ENCODE results near the gene TPRN. TPM values are rescaled to one million over a fixed set of nuclear protein-coding genes. Genes with fewer than 3 reads are reported as not detected.
A peak's percentile ranks its signal among the peaks of the same experiment; 100 is the strongest.
"Not testable (repeated sequence)": the region's sequence is repeated elsewhere in the genome, so short reads cannot be mapped to it uniquely, and the experiment has no call there.

TPRN gene, protein sequence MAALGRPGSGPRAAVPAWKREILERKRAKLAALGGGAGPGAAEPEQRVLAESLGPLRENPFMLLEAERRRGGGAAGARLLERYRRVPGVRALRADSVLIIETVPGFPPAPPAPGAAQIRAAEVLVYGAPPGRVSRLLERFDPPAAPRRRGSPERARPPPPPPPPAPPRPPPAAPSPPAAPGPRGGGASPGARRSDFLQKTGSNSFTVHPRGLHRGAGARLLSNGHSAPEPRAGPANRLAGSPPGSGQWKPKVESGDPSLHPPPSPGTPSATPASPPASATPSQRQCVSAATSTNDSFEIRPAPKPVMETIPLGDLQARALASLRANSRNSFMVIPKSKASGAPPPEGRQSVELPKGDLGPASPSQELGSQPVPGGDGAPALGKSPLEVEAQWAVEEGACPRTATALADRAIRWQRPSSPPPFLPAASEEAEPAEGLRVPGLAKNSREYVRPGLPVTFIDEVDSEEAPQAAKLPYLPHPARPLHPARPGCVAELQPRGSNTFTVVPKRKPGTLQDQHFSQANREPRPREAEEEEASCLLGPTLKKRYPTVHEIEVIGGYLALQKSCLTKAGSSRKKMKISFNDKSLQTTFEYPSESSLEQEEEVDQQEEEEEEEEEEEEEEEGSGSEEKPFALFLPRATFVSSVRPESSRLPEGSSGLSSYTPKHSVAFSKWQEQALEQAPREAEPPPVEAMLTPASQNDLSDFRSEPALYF
- total RNA-seq: 13.7 TPM

DNA sequence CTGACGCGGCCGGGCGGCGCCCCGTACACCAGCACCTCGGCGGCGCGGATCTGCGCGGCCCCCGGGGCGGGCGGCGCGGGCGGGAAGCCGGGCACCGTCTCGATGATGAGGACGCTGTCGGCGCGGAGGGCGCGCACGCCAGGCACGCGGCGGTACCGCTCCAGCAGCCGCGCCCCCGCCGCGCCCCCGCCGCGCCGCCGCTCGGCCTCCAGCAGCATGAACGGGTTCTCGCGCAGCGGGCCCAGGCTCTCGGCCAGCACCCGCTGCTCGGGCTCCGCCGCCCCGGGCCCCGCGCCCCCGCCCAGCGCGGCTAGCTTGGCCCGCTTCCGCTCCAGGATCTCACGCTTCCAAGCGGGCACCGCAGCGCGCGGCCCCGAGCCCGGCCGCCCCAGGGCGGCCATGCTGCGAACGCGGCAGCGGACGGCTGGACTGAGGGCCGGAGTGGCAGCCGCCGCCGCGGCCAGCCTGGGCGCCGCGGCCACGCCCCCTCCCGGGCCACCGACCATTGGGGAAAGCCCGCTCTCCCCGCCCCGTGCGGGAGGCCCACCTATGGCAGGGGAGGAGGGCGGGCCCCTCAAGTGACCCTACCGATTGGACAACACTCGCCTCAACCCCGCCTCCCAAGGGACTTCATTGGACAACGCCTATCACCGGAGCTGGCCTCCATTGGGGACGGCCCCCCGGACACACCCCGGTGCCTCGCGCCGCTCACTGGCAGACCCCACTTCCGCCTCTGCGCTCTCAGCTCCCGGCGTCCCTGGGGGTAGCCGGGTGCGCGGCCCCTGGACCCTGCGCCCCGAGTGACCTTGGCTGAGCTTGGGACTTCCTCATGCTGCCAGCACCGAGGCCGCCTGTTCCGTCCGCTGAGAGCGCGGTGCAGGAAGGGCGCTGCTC is at the start of gene TPRN:
Gene TPRN (minus strand): TSS at position 431 of the 894 bp plus-strand sequence. CDS start 30 bp downstream, at position 401.
- DNase-seq (ENCODE audit: low spot score) (peak; percentile 100), ATAC-seq (peak; percentile 81)

DNA sequence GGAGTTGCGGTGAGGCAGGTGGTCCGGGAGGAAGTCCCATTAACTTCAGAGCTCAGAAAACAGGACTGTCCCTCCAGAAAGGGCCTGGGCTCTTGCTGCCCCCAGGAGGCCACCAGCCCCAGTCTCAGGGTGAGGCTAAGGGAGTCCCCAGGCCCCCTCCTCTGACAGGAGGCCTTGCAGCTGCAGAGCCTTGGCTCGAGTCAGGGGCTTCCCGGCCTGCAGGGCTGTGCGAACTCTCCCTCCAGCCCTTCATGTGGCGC is 47.3 kb upstream of the TPRN start:
- no peak for DNase-seq (ENCODE audit: low spot score)
- ATAC-seq: no peak

DNA sequence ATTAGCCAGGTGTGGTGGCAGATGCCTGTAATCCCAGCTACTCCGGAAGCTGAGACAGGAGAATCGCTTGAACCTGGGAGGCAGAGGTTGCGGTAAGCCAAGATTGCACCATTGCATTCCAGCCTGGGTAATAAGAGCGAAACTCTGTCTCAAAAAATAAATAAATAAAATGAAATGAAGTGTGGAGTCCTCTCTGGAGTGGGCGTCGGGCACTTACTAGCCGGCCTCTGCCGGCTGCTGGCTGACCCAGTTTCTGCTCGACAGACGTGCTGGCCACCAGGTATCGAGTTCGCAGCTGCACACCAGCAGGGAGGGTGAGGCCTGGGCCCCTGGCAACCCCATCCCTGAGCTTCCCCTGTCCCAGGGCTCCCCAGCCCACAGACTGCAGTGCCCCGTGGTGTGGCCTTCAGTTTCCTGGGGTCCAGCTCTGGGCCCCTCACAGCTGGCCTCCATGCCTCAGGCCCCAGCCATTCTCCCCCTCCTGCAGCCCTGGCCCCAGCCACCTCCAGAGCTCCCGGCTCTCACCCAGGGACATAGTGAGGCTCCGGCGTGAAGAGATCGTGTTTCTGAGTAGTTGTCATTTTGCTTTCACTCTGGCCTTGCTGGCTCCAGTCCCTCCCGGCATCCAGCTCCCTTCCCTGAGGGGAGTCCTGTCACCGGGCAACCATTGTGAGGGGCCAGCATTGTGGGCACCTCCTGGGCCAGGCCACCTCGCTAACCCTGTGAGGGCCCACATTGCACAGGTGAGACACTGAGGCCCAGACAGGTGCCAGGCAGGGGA is 46.8 kb upstream of the TPRN start:
- DNase-seq (ENCODE audit: low spot score) (no peak), ATAC-seq (peak; percentile 43)

DNA sequence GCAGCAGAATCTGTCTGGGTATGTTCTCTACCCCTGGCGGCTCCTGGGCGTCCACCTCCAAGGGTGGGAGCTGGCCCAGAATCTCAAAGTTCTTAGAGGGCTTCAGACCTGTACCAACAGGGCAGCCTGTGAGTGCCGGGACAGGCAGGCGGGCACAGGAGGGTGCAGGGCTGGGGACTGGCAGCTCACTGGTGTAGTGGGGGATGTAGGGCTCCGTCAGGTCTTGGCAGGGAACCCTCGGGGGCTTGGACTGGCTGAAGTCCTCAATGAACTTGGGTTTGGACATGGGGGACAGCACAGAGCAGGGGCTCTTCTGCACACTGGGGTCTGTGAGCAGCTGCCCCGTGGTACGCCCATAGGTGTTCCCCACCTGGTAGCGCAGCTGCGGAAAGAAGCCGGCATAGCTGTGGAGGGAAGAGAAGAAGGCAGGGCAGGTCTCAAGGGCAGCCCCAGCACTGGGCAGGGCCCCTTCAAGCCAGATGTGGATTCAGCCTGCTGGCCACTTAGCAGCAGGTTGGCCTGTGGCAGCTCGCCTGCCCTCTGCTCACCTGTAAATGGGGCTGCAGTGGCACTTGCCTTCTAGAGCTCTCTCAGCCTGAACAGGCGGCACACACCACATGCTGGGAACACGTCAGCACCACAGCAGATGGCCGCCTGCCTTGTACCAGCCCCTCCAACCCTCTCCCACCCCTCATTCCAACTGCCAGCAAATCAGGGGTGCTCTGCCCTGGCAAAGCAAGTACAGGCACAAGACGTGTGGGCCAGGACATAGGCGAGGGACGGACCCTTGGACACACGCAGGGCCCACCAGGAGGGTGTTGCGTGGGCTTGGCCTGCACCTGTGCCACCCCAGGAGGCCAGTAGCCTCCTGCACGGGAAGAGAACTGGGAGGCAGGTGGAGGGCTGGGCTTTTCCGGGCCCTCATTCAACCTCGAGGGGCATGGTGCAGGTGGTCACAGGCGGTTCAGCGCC is 45.2 kb upstream of the TPRN start:
- ATAC-seq (no peak), DNase-seq (ENCODE audit: low spot score) (no peak)

DNA sequence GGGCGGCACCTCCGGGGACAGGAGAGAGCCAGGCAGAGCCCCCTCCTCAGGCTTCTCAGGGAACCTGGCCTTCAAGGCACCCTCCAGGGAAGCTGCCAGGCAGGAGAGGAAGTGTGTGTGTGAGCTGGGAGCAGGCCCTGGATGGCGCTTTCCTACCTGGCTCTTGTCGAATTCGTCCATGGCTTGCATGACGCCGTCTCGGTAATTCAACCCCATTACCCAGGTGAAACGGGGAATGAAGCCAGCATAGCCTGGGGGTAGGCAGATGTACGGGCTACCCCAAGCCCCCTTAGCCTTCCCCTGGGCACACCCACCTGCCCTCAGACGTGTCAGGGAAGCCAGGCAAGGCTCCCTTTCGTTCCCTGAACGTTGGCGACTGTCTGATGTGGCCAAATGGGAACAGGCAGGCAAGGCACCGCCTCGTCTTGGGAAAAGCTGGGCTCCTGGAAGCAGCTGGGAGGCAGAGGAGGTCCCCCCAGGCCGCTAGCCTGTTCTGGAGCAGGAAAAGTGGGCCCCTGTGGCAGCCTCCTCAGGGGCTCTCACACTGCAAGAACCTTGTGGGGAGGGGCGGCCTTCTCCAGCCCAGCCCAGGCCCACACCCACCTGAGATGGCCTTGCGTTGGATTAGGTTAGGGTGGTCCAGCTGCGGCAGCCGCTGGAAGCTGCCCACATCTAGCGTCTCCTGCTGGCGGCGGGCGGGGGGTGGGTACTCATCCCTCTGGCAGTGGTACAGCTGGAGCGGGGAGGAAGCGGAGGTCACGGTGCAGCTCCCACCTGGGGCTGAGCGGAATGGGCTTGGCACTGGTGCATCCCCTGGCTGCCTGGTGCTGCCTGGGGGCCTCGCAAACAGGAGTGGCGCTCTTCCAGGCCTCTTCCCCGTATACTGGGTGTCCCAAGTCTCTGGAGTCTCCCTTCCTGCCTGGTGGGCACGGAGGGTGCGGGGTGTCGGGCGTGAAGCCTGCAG is 44.2 kb upstream of the TPRN start:
- DNase-seq (ENCODE audit: low spot score) (no peak), ATAC-seq (no peak)

DNA sequence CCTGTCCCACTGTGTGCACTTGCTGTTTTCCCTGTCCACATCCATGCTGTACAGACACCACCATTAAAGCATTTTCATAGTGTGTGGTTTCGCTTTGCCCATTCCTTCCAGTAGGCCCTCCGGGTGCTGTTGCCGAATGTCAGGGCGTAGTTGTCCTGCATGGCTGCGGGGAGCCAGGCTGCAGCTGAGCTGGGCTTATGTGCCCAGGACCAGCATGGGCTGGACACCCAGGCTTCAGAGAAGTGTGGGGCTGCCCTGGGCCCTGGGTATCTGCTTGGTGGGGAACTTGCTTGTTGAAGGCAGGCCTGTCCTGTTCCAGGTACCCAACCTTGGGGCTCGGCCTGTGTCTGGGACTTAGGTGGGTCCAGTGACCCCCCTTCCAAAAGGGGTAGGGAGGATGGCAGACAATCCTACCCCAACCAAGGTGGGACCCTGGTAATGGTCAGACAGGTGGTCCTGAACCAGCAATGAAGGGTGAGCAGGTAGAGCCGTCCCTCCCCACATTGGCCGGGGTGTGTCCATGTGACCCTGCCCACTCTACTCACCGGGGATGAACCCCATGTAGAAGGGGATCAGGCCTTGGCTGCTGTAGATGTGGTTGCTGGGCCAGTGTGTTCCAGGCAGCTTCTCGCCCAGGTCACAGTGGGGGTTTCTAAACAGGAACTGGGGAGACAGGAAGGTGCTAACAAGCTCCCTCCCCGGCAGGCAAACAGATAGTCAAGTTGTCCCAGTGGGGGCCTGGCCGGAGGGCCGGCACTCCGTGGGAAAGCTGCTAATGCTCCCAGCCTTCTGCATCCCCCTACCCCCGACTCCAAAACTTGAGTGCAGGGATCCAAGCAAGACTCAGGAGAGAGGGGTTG is 43.3 kb upstream of the TPRN start:
- no peak for ATAC-seq
- no peak for DNase-seq (ENCODE audit: low spot score)

DNA sequence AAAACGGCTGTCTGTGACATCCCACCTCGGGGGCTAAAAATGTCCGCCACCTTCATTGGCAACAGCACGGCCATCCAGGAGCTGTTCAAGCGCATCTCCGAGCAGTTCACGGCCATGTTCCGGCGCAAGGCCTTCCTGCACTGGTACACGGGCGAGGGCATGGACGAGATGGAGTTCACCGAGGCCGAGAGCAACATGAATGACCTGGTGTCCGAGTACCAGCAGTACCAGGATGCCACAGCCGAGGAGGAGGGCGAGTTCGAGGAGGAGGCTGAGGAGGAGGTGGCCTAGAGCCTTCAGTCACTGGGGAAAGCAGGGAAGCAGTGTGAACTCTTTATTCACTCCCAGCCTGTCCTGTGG is 42.7 kb upstream of the TPRN start:
- not testable (repeated sequence) for ATAC-seq; DNase-seq (ENCODE audit: low spot score)

DNA sequence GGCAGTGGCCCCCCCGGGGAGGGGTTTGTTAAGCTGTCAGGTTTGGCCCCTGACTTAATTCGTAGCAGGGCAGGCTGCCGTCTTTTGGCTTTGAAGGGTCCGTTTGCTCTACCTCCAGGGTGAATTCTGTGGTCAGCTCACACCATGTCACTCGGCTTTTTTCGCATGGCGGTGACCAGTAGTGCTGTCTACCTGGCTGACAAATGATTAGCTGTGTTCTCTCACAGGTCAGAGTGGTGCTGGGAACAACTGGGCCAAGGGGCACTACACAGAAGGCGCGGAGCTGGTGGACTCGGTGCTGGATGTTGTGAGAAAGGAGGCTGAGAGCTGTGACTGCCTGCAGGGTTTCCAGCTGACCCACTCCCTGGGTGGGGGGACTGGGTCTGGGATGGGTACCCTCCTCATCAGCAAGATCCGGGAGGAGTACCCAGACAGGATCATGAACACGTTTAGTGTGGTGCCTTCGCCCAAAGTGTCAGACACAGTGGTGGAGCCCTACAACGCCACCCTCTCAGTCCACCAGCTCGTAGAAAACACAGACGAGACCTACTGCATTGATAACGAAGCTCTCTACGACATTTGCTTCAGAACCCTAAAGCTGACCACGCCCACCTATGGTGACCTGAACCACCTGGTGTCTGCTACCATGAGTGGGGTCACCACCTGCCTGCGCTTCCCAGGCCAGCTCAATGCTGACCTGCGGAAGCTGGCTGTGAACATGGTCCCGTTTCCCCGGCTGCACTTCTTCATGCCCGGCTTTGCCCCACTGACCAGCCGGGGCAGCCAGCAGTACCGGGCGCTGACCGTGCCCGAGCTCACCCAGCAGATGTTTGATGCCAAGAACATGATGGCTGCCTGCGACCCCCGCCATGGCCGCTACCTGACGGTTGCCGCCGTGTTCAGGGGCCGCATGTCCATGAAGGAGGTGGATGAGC is 42.0 kb upstream of the TPRN start:
- DNase-seq (ENCODE audit: low spot score) (no peak), ATAC-seq (no peak)

DNA sequence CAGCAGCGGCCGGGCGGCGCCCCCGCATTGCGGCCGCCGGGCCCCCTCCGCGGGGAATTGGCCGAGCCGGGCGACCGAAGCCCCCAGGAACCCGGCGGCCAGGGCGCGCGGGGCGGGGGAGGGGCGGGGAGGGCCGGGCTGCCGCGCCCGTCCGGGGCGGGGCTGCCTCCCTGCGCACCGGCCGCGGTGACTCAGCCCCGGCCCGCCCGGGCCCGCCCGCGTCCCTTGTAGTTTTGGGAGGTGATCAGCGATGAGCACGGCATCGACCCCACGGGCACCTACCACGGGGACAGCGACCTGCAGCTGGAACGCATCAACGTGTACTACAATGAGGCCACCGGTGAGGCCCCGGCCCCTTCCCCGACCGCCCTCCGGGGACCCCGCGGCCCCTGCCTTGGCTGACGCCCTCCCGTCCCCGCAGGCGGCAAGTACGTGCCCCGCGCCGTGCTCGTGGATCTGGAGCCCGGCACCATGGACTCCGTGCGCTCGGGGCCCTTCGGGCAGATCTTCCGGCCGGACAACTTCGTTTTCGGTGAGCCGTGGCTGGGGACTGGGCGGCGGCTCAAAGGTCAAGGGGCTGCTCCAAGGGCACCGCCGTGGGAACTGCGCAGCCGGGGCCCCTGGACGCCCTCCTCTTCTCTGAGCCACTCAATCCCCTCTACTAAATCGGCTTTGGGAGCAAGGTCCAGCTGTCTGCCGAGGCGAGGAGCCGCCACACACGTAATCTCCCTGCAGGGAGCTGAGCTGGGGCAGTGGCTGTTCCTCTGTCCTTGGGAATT is 41.1 kb upstream of the TPRN start:
- DNase-seq (ENCODE audit: low spot score) (peak; percentile 68), ATAC-seq (peak; percentile 25)

DNA sequence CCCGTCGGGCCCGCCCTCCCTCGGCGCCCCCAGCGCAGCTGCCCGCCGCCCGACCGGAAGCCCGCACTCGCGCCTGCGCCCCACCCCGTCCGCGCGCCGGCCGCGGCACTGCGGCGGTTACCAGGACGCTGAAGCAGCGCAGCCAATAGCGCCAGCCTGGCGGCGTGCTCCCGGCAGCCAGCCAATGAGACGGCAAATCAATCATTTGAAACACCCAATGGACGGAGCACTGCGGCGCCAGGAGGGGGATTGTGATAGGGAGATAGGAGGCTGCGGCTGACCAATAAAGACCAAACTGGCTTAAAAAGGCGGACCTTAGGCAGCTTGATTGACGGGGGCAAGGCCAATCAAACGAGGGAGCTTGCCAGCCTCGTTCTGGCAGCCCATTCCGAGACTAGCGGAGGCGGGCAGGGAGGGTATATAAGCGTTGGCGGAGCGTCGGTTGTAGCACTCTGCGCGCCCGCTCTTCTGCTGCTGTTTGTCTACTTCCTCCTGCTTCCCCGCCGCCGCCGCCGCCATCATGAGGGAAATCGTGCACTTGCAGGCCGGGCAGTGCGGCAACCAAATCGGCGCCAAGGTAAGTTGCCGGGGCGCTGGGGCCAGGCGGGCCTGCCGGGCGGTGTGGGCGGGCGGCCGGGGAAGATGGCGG is 40.4 kb upstream of the TPRN start, which contains the start of gene TUBB4B:
Gene TUBB4B (plus strand): TSS at position 447 of the 649 bp plus-strand sequence. CDS start 74 bp downstream, at position 521.
- DNase-seq (ENCODE audit: low spot score) (peak; percentile 100), ATAC-seq (peak; percentile 81)

DNA sequence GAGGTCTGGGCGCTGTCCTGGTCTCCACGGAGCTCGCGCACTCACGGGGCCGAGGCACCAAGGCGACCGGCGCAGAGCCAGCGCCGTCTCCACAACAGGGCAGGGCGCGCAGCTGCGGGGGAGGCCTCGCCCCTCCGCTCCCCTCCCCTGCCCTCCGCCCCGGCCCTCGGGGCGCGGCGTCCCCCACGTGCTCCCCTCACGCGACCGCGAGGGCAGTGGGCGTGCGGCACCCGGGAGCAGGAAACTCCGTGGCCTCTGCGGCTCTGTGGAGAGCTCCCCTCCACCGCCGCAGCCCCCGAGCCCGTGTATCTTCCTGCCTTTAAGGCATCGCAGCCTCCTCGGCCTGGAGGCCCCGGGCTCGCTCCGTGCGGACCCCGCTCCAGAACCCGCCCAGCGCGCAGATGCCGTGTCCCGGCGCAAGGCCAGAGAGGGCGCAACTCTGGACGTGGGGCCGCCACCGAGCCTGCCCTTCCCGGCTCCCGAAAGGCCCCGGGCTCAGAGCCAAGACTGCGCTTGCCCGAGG is 39.8 kb upstream of the TPRN start:
- DNase-seq (ENCODE audit: low spot score): peak; percentile 74
- peak; percentile 44 for ATAC-seq

DNA sequence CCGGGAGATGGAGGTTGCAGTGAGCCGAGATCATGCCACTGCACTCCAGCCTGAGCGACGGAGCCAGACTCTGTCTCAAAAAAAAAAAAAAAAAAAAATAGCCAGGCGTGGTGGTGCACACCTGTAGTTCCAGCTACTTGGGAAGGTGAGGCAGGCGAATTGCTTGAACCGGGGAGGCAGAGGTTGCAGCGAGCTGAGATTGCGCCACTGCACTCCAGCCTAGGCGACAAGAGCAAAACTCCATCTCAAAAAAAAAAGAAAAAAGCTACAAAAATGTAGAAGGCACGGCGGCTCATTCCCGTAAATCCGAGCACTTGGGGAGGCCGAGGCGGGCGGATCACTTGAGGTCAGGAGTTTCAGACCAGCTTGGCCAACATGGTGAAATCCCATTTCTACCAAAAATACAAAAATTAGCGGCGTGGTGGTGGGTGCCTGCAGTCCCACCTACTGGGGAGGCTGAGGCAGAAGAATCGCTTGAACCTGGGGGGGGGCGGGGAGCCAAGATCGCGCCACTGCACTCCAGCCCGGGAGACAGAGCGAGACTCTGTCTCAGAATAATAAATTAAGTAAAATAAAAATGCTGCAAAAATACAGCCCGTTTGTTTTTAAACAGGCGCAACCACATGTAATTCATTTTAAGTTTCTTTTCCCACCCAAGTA is 39.1 kb upstream of the TPRN start:
- not testable (repeated sequence) for DNase-seq (ENCODE audit: low spot score); ATAC-seq

DNA sequence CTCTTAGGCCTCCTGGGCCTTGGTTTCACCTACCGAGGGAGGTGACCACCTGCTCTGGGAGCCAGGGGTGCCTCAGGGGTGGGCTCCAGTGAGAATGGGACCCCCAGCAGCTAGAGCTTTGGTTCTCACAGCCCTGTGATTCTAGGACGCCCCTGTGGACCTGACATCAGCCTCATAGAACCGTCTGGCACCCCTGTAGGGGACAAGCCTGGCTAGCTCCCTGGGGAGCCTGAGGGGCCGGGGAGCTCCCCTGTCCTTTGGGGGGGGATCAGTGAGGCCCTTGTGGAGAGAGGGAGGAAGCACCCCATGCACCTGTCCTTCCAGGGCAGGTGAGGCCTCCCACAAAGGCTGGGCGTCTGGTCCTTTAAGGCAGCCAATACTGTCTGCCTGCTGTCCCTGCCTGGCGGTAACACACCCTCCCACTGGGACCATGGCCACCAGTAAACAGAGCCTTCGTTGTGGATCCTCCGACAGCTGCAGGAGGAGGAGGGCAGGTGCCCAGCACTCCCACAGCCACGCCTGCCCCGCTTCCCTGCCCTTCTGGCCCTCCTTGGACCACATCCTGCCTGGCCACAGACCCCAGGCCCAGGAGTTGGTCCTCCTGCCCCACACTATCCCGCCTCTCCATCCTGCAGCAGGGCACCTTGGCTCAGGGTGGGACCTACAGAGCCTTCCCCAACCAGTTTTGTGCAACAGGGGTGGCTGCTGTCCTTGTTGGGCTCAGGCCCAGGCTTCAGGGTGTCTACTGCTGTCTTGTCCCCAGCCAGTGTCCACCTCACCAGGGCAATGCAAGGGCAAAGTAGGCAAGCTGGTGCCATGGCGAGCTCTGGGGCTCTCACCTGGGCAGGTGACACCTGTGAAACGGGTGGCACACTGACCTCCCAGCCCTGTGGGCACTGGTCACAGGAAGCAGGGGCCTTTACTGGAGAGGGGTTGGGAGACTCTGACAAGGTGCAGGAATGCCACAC is 37.5 kb upstream of the TPRN start:
- no peak for ATAC-seq
- no peak for DNase-seq (ENCODE audit: low spot score)
